Daoy (cell line): ENCODE data around the gene POU5F1. TPM values are rescaled to one million over a fixed set of nuclear protein-coding genes. Genes with fewer than 3 reads are reported as not detected.
A peak's percentile ranks its signal among the peaks of the same experiment; 100 is the strongest.
"Not testable (repeated sequence)": the region's sequence is repeated elsewhere in the genome, so short reads cannot be mapped to it uniquely, and the experiment has no call there.

ENCODE experiments used
- DNase-seq: peaks from one replicate; pipeline ENCODE4 v3.0.0-alpha.2; 2015; ENCODE audit warnings: low read depth
- total RNA-seq: library from RNA; depleted of rRNA; stranded (reverse); fragments of >200 nt; shearing (Covaris generic); gene quantifications from 2 replicates; pipeline ENCODE4 v1.2.3, GENCODE V29; 2014; rRNA removed

POU5F1 gene
- total RNA-seq: 5.6 and 12.2 TPM in 2 replicates

GRCh38 chr6:31170600-31170881, at the start of gene POU5F1:
Gene POU5F1, minus strand, starts transcription at chr6:31170682. Its CDS starts 62 bp downstream, at chr6:31170620.
- DNase-seq: no peak

DNA sequence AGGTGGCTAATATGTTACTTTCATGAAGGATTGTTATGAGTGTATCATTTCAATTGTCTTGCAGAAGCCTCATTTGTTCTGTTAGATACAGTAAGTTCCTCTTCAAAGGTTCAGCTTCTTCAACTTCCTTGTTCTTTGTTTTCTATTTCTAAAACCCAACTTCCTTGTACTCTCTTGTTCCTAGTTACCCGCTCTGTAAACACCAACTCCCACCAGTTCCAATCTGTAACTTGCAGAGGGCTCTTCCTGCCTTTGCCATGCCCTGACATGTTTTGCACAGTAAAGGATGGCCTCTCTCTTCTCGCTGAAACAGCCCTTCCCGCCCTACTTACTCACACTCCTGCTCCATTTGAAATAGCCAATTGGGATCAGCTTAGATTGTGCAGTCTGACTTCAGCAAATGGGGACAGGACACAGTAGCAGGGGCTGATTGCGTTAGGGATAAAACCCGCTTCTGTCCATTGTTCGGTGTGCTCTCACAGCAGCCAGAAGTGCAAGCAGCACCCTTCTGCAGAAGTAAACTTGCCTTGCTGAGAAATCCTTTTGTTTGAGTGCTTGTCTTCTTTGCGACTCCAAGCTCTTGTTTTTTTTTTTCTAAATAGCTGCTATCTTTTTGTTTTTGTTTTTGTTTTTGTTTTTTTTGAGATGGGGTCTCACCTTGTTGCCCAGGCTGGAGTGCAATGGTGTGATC, 45.9 kb upstream of the POU5F1 start:
- DNase-seq: no peak

DNA sequence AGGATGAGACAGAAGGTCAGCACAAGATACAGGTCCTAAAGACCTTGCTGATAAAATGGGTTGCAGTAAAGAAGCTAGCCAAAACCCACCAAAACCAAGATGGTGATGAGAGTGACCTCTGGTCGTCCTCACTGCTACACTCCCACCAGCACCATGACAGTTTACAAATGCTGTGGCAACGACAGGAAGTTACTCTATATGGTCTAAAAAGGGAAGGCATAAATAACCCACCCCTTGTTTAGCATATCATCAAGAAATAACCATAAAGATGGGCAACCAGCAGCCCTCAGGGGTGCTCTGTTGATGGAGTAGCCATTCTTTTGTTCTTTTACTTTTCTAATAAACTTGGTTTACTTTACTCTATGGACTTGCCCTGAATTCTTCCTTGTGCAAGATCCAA, 44.7 kb upstream of the POU5F1 start:
- not testable (repeated sequence) for DNase-seq

DNA sequence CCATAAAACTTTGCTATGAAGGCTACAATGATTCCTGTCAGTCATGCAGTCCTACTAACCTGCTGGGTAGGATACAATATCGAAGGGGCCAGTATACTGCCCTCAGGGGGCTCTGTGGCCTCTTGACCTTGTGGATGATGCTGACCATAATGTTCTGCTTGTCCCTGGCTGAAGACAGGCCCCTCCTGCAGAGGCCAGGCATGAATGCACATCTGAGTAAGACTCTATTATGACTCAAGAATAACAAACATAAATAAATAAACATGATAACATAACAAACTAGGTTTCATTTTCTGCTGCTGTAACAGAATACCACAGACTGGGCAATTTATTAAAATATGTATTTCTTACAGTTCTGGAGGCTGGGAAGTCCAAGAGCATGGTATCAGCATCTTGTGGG, 44.0 kb upstream of the POU5F1 start:
- no peak for DNase-seq

DNA sequence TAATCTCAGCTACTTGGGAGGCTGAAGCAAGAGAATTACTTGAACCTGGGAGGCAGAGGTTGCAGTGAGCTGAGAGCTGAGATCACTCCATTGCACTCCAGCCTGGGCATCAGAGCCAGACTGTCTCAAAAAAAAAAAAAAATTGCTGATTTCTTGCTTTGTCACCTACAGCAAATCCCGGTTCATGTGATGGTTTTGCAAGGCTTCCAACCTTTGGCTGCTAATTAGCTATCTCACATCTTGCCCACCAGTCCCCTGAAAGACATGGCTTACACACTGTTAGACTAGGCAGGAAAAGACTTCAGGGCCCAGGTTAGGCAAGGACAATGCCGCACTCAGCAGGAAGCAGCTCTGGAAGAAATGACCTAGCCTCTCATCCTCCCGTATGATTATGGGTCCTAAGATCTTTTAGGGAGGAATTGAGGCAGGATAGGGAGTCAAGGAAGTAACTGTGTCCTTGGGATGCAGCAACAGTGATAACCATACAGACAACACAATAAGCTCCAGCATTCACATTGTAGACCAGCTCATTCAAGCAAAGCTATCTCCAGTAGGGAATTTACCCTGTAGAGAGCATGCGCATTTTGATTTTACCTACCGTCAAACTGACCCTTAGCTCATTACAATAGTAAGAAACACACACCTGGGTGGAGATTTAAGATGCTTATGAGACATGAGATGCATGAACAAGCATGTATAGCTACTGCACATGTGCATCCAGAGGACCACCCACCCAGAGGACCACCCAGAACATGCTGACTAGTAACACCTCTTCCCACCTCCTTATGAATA, 40.5 kb upstream of the POU5F1 start:
- DNase-seq: no peak

- no peak for DNase-seq
These were observed 39.6 kb upstream of the POU5F1 start for GRCh38 chr6:31210123-31210522.

- no peak for DNase-seq
These were observed 38.7 kb upstream of the POU5F1 start for GRCh38 chr6:31209137-31209536.

DNA sequence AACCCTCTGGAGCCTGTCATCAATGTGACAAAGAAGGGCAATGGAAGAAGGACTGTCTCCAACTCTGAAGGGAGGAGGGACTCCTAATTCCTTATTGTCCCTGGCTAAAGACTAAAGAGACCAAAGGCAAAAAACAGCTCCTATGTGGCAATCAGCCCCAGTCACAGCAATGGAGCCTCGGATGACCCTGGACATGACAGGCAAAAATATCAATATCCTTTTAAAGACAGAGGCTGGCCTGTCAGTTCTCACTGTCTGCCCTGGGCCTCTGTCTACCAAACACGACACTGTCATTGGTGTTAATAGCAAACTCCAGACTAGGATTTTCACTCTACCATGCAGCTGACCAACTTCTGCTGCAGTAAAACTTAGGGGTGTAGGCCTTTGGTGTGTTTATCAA, 38.0 kb upstream of the POU5F1 start:
- no peak for DNase-seq

- DNase-seq: no peak
These were observed 35.2 kb upstream of the POU5F1 start for GRCh38 chr6:31205638-31206037.

DNA sequence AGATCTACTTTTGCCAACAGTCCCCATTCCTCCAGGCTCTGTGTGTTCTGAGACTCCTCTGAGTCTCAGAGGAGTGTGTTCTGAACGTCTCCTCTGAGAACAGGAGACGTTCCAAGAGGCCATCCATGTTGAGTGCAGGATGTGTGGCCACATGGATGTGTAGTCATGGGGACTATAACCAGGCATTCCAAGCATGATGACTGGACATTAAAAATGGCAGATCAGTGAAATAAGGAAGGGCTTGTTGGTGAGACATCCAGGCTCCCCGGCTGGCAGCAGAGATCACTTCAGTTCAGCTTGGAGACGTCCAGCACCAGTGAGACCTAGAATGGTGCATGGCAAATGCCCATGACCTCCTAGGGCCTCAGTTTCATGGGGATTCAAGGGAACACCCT, 34.3 kb upstream of the POU5F1 start:
- DNase-seq: peak; percentile 65

DNA sequence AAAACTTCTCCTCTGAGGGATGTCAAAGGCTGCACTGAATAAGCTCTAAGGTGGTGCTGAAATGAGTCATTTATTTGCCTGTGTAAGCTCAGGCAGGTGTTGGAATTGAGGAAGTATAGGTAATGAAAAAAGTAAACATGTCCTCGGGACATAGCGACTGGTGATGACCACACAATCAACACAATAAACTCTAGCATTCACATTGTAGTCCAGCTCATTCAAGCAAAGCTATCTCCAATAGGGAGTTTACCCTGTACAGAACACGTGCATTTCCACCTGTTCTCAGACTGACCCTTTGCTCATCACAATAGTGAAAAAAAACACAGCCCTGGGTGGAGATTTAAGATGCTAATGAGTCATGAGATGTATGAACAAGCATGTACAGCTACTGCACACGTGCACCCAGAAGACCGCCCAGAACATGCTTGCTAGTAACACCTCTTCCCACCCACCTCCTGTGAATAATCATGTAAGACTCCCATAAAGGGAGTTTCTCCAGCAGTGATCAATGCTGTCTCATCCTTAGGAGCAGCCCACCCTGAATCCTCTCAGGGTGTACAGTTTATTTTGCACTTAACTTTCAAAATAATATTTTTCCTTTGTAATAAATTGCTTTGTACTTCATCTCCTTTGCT, 33.0 kb upstream of the POU5F1 start:
- DNase-seq: peak; percentile 93

- no peak for DNase-seq
These were observed 32.0 kb upstream of the POU5F1 start for GRCh38 chr6:31202259-31203166.

DNA sequence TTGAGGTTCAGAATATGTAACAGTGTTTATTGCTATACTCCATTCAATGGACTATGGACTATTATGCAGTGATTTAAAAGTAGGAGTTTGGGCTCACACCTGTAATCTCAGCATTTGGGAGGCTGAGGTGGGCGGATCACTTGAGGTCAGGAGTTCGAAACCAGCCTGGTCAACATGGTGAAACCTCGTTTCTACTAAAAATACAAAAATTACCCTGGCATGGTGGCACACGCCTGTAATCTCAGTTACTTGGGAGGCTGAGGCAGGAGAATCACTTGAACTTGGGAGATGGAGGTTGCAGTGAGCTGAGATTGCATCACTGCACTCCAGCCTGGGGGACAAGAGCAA, 28.6 kb upstream of the POU5F1 start:
- not testable (repeated sequence) for DNase-seq

DNA sequence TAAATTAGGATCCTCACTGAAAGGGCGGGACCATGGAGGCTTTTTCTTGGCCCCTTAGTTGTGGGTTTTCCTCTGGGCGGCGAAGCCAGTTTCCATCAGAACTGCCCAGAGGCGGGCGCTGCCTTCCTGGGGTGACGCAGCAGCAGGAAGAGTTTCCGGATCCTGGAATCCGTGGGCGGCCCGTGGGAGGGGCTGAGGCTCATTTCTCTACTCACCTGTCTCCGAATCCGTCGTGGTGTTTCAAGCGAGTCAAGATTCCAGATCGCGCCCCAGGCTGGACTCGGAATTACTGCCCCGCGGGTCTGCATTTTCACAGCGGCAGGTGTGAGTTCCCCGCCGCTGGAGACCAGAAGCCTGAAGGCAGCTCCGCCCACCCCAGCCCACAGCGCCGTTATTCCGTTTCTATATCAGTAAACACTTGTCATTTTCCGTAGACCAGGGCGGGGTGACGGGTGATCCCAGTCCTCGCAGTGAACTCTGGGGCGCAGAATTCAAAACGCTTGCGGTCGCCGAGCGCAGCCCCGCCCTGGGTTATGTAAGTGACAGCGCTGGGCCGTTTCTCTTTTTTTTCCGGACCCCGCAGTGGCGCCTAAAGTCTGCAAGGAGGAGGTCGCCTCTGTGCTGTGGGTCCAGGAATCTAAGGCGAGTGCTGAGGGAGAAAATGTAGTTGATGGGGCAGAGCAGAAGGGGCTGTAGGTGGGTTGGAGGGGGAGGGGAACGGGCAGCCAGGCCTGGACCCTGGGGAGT, 27.2 kb upstream of the POU5F1 start:
- peak; percentile 94 for DNase-seq

DNA sequence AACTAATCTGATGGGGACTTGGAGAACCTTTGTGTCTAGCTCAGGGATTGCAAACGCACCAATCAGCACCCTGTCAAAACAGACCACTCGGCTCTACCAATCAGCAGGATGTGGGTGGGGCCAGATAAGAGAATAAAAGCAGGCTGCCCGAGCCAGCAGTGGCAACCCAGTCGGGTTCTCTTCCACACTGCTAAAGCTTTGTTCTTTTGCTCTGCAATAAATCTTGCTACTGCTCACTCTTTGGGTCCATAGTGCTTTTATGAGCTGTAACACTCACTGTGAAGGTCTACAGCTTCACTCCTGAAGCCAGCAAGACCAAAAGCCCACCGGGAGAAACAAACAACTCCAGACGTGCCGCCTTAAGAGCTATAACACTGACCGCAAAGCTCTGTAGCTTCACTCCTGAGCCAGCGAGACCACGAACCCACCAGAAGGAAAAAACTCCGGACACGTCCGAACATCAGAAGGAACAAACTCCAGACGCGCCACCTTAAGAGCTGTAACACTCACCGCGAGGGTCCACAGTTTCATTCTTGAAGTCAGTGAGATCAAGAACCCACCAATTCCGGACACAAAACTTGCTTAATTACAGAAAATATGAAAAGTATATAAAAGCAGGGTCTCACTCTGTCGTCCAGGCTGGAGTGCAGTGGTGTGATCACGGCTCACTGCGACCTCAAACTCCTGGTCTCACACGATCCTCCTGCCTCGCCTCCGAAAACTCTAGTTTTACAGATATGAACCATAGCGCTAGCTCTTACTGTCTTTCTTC, 26.0 kb upstream of the POU5F1 start:
- not testable (repeated sequence) for DNase-seq

DNA sequence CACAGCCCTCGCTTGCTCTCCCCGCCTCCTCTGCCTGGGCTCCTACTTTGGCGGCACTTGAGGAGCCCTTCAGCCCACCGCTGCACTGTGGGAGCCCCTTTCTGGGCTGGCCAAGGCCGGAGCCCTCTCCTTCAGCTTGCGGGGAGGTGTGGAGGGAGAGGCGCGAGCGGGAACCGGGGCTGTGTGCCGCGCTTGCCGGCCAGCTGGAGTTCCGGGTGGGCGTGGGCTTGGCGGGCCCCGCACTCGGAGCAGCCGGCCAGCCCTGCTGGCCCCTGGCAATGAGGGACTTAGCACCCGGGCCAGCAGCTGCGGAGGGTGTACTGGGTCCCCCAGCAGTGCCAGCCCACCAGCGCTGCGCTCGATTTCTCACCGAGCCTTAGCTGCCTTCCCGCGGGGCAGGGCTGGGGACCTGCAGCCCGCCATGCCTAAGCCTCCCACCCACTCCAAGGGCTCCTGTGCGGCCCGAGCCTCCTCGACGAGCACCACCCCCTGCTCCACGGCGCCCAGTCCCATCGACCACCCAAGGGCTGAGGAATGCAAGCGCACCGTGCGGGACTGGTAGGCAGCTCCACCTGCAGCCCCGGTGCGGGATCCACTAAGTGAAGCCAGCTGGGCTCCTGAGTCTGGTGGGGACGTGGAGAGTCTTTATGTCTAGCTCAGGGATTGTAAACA, 25.0 kb upstream of the POU5F1 start:
- not testable (repeated sequence) for DNase-seq

GRCh38 chr6:31194061-31194834, 23.8 kb upstream of the POU5F1 start:
- DNase-seq: no peak

- DNase-seq: no peak
These were observed 22.7 kb upstream of the POU5F1 start for GRCh38 chr6:31193206-31193605.

- peak; percentile 83 for DNase-seq
These were observed 22.1 kb upstream of the POU5F1 start for GRCh38 chr6:31192431-31193105.
